GM21423 (cell line): ENCODE data around the gene RPL10A.

Experiments
- ATAC-seq: cut with Tn5 transposase; IDR thresholded peaks from one replicate; pipeline ENCODE4 v1.9.1; 2021; ENCODE audit warnings: mild to moderate bottlenecking, moderate library complexity; ENCODE audit not compliant: unreplicated experiment

Gene RPL10A

DNA sequence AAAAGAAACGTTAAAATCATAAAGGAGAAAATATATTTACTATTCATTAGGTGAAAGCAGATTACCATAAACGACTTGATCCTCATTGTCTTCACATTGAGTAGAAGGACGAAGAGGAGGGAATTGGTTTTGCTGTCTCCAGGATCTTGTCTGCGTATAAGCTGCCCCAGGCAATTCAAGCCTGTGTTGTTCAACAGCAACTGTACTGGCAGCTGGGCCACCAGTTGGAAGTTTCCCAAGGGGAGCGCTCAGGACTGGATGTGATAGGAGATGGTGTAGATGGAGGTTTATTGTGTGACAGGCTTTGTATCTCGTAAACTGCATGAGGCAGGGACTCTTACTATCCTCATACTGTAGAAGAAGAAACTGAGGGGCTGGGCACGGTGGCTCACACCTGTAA lies 20.0 kb upstream of the RPL10A start:
- no peak for ATAC-seq

DNA sequence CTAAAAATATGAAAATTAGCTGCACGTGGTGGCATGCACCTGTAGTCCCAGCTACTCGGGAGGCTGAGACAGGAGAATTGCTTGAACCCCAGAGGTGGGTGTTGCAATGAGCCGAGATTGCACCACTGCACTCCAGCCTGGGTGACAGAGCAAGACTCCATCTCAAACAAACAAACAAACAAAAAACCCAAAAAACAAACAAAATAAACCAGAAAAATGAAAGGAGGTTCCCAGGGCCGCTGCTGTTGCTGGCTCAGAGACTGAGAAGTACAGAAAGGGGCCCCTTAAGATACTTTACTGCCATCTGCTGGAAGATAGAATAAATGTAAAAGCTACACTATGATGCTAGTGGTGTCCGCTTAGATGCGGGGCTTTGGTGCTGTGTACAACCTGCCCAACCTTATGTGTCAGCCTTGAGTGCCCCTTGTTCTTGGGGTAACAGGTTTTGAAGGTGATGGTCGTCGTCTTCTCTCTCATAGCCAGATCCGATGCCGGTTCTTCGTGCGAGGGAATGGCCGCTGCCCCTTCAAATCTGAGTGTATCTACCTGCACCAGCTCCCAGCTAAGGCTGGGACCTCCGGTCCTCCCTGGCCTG lies 18.8 kb upstream of the RPL10A start:
- ATAC-seq = peak; percentile 34

DNA sequence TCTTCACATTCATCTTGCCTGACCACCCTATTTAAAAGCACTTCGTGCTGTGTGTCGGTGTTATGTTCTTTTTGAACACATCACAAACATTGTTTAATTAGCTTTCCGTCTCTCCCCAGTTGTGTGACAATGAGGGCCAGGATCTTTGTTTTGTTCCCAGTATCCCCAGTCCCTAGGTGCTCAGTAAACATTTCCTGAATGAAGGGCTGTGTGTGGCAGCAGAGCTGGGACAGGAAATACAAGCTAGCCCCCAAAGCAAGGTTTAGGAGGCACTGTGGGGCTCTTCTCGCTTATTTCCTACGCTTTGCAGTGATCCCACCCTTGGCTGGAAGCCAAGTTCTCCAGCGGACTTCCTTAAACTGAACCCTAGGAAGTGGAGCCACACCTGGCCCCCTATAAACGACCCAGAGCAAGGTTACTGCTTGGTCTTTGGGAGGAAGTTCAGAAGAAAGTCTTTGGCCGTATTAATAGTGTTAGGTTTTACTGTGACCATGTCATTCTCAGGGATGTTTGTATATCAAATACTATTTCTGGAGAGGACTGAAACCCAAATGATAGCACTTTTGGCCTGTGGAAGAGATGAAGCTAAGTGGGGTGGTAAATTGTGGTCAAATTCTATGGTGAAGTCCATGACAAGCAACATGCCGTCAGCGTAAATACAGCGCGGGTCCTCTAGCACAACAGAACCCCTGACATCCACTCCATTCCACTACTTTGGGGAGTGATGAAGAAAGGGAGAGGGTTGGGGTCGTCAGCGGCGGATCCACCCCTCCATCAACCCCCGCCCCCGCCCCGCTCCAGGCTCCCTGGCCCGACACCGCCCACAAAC lies 16.6 kb upstream of the RPL10A start:
- no peak for ATAC-seq

DNA sequence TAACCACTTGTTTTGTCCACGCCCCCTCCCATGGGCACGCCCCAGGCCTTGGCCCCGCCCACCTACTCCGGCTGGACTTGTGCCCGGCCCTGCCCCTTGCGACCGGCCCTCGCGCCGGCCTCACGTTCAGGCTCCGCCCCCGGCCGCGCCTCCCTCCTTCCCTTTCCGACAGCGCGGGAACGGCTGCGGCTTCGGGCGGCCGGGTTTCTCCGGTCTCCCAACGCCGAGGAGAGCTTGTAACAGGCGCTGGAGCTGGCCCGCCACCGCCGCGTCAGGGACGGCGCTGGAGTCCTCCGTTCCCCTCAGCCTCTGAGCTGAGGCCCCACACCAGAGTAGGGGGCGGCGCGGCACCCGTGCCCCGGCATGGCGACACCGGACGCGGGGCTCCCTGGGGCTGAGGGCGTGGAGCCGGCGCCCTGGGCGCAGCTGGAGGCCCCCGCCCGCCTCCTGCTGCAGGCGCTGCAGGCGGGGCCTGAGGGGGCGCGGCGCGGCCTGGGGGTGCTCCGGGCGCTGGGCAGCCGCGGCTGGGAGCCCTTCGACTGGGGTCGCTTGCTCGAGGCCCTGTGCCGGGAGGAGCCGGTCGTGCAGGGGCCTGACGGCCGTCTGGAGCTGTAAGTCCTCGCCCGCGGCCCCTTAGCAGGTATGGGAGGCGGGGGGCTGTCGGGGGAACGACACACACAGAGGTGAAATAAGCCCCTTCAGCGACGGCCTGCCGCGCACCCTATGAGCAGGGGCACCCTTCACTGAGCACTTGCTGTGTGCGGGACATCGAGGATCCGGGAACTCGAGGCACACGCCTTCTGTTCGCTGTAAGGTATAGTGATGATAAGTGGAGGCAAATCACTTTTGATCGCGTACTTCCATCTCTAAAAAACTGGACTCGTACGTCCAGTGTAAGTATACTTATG lies 15.8 kb upstream of the RPL10A start, which contains the start of gene FANCE:
Gene FANCE (plus strand): TSS at position 156 of the 908 bp plus-strand sequence. CDS start 208 bp downstream, at position 364.
- ATAC-seq = peak; percentile 87

- no peak for ATAC-seq
These were observed 15.0 kb upstream of the RPL10A start for GRCh38 chr6:35453236-35453635.

GRCh38 chr6:35454391-35455110 lies 13.7 kb upstream of the RPL10A start:
- no peak for ATAC-seq

GRCh38 chr6:35457907-35458306 lies 10.3 kb upstream of the RPL10A start:
- no peak for ATAC-seq

GRCh38 chr6:35461270-35461669 lies 6.9 kb upstream of the RPL10A start:
- no peak for ATAC-seq

GRCh38 chr6:35463292-35463691 lies 4.9 kb upstream of the RPL10A start:
- no peak for ATAC-seq

GRCh38 chr6:35465646-35466045 lies 2.6 kb upstream of the RPL10A start:
- no peak for ATAC-seq

DNA sequence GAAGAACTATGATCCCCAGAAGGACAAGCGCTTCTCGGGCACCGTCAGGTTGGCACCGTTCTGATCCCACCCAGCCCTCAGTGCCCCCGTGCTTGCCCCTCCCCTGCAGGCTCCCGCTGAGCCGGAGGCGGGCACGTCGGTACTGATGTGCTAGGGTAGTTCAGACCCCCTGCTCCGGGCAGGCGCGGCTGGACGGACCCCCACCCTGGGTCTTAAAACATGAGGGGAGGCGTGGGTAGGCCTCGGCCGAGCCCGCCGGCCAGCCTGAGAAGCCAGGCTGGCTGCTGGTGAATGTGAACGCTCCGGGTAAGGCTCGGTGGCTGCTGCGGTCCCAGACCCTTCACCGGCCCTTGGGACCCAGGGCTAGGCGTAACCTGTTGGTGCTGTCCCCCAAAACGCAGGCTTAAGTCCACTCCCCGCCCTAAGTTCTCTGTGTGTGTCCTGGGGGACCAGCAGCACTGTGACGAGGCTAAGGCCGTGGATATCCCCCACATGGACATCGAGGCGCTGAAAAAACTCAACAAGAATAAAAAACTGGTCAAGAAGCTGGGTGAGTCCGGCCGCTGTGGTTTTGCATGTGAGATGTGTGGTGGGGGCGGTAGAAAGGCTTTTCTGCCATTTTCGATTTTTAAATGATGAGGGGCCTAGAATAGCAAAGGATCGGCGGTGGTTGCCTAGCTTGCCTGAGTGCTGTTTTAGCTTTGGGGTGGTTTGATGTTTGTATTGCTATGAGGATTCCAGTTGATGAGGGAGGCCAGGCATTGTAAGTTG lies 964 bp downstream of the RPL10A start:
- no peak for ATAC-seq

DNA sequence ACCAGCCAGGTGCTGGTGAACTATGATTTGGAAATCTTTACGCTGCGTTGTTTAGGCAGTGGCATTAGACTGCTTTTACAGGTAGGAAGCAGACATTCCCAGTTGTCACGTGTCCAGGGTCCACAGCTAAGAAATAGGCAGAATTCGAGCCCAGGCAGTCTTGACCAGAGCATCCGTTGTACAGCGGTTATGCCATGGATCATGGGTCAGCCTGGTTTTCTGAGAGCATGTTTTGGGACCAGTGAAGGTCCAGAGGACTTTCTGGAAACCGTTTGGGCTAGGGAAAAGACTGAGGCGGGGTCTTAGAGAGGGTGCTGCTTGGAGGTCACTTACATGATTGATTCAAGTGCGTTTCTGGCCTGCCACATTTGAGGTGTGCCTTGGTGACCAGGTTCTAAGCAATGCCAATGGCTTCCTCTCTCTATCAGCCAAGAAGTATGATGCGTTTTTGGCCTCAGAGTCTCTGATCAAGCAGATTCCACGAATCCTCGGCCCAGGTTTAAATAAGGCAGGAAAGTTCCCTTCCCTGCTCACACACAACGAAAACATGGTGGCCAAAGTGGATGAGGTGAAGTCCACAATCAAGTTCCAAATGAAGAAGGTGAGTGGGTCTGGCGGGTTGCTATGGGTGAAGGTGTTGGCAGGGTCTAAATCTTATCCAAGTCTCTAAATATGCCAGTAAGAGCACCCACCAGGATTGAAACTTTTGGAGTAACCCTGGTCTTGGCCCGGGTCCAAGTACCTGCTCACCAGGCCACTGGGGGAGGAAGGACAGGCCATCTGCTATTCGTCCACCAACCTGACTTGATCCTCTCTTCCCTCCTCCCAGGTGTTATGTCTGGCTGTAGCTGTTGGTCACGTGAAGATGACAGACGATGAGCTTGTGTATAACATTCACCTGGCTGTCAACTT lies 1.8 kb downstream of the RPL10A start:
- no peak for ATAC-seq

GRCh38 chr6:35470663-35471120 lies 2.5 kb downstream of the RPL10A start:
- no peak for ATAC-seq

GRCh38 chr6:35471836-35472345 lies 3.7 kb downstream of the RPL10A start:
- no peak for ATAC-seq

DNA sequence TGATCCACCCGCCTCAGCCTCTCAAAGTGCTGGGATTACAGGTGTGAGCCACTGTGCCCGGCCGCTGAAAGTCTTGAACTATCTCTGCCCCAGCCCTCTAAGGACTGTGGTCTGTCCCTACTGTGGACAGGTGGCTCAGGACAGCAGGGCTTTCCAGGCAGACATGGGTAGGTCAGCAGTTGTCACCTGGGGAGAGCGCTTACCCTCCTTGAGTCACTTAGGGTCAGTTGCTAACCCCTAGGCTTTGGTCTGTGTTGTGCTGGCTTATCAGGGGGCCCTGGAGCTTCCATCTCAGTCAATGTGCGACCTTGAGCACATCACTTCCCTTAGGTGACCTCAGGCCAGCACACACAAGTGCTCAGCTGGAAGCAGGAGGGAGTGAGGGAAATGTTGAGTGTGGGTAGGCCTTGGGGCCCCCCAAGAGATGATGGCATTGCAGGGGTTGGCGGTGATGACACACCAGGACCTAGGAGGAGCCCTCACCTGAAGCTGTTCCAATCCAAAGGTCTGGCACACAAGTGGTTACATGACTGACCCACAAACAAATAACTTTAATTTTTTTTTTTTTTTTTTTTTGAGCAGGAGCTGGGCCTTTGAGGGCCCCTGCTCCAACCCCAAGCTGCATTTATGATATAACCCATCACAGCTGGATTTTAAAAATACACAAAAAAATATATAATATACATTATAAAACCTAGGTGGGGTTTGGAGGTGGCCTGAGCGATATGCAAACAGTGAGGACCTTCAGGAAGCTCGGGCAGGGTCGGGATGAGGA lies 5.1 kb downstream of the RPL10A start:
- no peak for ATAC-seq

GRCh38 chr6:35473850-35474130 lies 5.6 kb downstream of the RPL10A start:
- no peak for ATAC-seq

DNA sequence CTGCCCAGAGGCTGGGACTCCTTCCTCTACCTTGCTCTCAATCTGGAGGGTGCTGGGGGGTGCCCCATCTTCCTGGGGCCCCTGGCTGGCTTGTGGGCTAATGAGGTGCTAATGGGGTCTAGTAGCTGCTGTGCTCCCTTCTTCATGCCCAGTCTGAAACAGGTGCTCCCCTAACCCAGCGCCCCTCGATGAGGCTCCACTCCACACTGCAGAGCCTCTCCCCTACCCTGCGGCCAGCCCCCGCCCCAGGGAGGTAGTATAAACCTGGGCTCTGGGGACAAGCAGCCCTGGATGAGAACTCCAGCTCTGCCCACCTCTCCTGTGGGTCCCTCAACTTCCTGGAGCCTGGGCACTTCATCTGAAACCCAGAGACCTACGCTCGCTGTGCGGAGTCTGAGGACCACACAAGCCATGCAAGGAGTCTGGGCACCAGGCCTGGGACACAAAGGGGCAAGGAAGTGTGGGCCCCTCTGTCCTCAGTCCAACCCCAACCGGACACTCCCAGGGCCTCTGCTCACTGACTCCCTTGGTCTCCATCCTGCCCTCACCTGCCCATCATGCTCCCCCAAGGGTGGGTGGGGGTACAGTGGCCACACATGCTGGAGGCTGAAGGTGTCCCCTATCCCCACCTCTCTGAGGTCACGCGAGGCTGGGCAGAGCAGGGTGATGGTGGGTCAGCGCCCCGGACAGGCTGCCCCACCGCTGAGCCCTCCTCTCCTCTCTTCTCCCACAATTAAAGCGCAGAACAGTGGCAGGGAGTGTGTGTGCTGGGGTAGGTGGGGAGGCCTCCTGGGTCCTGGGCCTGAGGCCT lies 6.1 kb downstream of the RPL10A start:
- ATAC-seq = no peak
